H1 (cell line): ENCODE data around the gene CEP350. TPM values are rescaled to one million over a fixed set of nuclear protein-coding genes. Genes with fewer than 3 reads are reported as not detected.

ENCODE experiments used
- CTCF ChIA-PET: fragments of 300-600 bp; sonication (Branson Sonifier 250); formaldehyde crosslinking; loops from one replicate; lab custom pipeline; 2021; ENCODE audit not compliant: partially characterized antibody; lab: Charles Lee
- POLR2A ChIA-PET: fragments of 300-600 bp; sonication (Branson Sonifier 250); formaldehyde crosslinking; loops from one replicate; lab custom pipeline; 2021; ENCODE audit warnings: inconsistent platforms; ENCODE audit not compliant: partially characterized antibody; lab: Charles Lee
- DNase-seq, 2 experiments: peaks; one replicate each; pipeline versions ENCODE4 v3.0.0 to v3.0.0-alpha.2; 2010 to 2022; ENCODE audit warnings: low spot score in 2 of 2, low read depth in 1 of 2, mixed read lengths in 1 of 2
- FAIRE-seq: peaks from 2 replicates; lab custom pipeline; 2011; peaks lifted over from hg19 to GRCh38; lab: Jason Lieb, UNC
- H2AFZ ChIP-seq: 2 replicates; pipeline ENCODE4 v1.8.1; 2012; ENCODE audit warnings: low read length, inconsistent platforms
- H2AK5ac ChIP-seq: 2 replicates; pipeline ENCODE4 v1.6.1; 2013; ENCODE audit warnings: low read depth, low read length
- H2BK120ac ChIP-seq: replicated peaks from 2 replicates; pipeline ENCODE3; 2013; ENCODE audit warnings: low read depth, low read length, inconsistent platforms
- H2BK12ac ChIP-seq: 2 replicates; pipeline ENCODE4 v1.6.1; 2013; ENCODE audit warnings: low read depth, low read length
- H2BK15ac ChIP-seq: 2 replicates; pipeline ENCODE4 v1.6.1; 2013; ENCODE audit warnings: low read length
- H2BK20ac ChIP-seq: 2 replicates; pipeline ENCODE4 v1.6.1; 2013; ENCODE audit warnings: low read length
- H2BK5ac ChIP-seq: 2 replicates; pipeline ENCODE4 v1.6.1; 2013; ENCODE audit warnings: low read depth, low read length
- H3K14ac ChIP-seq: 2 replicates; pipeline ENCODE4 v1.6.1; 2013; ENCODE audit warnings: inconsistent platforms; ENCODE audit not compliant: insufficient read length
- H3K18ac ChIP-seq: 2 replicates; pipeline ENCODE4 v1.6.1; 2013; ENCODE audit warnings: low read length; ENCODE audit errors: extremely low read depth
- H3K23ac ChIP-seq: 2 replicates; pipeline ENCODE4 v1.6.1; 2013; ENCODE audit warnings: inconsistent platforms; ENCODE audit not compliant: insufficient read length
- H3K23me2 ChIP-seq: 2 replicates; pipeline ENCODE4 v1.6.1; 2013; ENCODE audit warnings: low read depth, low read length
- H3K27ac ChIP-seq: 2 replicates; pipeline ENCODE4 v1.6.1; 2011; ENCODE audit warnings: low read depth, low read length, inconsistent platforms
- H3K27me3 ChIP-seq, 4 experiments: replicated peaks in 1 of 4; 1 replicate in 1 of 4; 2 replicates in 3 of 4; pipeline versions ENCODE4 v1.6.1 to v1.8.1; 2011 to 2013; ENCODE audit warnings: low read length in 3 of 4, mild to moderate bottlenecking in 3 of 4, inconsistent platforms in 2 of 4, mixed read lengths in 2 of 4, moderate library complexity in 1 of 4; ENCODE audit not compliant: control insufficient read depth in 3 of 4, insufficient read depth in 3 of 4; ENCODE audit errors: extremely low read depth in 1 of 4
- H3K36me3 ChIP-seq, 4 experiments: 2 replicates each; pipeline versions ENCODE4 v1.6.1 to v1.8.1; 2011 to 2013; ENCODE audit warnings: mild to moderate bottlenecking in 4 of 4, low read length in 3 of 4, moderate library complexity in 2 of 4, control low read depth in 1 of 4, inconsistent platforms in 1 of 4; ENCODE audit not compliant: insufficient read depth in 4 of 4, control insufficient read depth in 2 of 4
- H3K4ac ChIP-seq: replicated peaks from 2 replicates; pipeline ENCODE3; 2013; ENCODE audit warnings: low read length, low read depth, mixed read lengths, inconsistent platforms; ENCODE audit not compliant: insufficient read length
- H3K4me1 ChIP-seq, 4 experiments: replicated peaks in 1 of 4; 1 replicate in 1 of 4; 2 replicates in 3 of 4; pipeline versions ENCODE4 v1.6.1 to v1.8.1; 2011 to 2013; ENCODE audit warnings: low read length in 3 of 4, inconsistent platforms in 2 of 4, mixed read lengths in 1 of 4; ENCODE audit not compliant: insufficient read depth in 4 of 4, control insufficient read depth in 3 of 4
- H3K4me2 ChIP-seq, 2 experiments: 2 replicates each; pipeline versions ENCODE4 v1.6.1 to v1.8.1; 2011 to 2013; ENCODE audit warnings: low read depth in 2 of 2, low read length in 2 of 2, control low read depth in 1 of 2, inconsistent platforms in 1 of 2, mild to moderate bottlenecking in 1 of 2; ENCODE audit not compliant: insufficient read depth in 1 of 2
- H3K4me3 ChIP-seq, 4 experiments: fragments of 200-600, 300-600 bp in 1 of 4; sonication (generic), shearing (Covaris generic), sonication (Bioruptor Twin) in 1 of 4; 2 replicates each; pipeline versions ENCODE4 v1.5.1 to v1.8.1; 2011 to 2016; ENCODE audit warnings: low read length in 4 of 4, low read depth in 3 of 4, control low read depth in 2 of 4, inconsistent platforms in 2 of 4, mild to moderate bottlenecking in 2 of 4, mixed read lengths in 1 of 4, moderate library complexity in 1 of 4; ENCODE audit not compliant: insufficient read depth in 2 of 4; ENCODE audit errors: extremely low read depth in 1 of 4
- H3K56ac ChIP-seq: replicated peaks from 2 replicates; pipeline ENCODE3; 2013; ENCODE audit warnings: low read depth, mild to moderate bottlenecking, mixed read lengths, low read length, inconsistent platforms; ENCODE audit not compliant: insufficient read length
- H3K79me1 ChIP-seq: 2 replicates; pipeline ENCODE4 v1.6.1; 2013; ENCODE audit warnings: low read depth, low read length, control low read depth
- H3K79me2 ChIP-seq, 2 experiments: 2 replicates each; pipeline versions ENCODE4 v1.6.1 to v1.8.1; 2012 to 2013; ENCODE audit warnings: low read length in 2 of 2, mild to moderate bottlenecking in 2 of 2, inconsistent platforms in 1 of 2; ENCODE audit not compliant: insufficient read depth in 2 of 2, control insufficient read depth in 1 of 2
- H3K9ac ChIP-seq, 4 experiments: replicated peaks in 1 of 4; 1 replicate in 1 of 4; 2 replicates in 3 of 4; pipeline versions ENCODE4 v1.6.1 to v1.8.1; 2011 to 2013; ENCODE audit warnings: low read depth in 3 of 4, low read length in 3 of 4, control low read depth in 2 of 4, mild to moderate bottlenecking in 2 of 4, moderate library complexity in 2 of 4, inconsistent platforms in 1 of 4; ENCODE audit errors: extremely low read depth in 1 of 4
- H3K9me3 ChIP-seq, 2 experiments: 2 replicates each; pipeline versions ENCODE4 v1.6.1 to v1.8.1; 2012 to 2013; ENCODE audit warnings: mild to moderate bottlenecking in 2 of 2, moderate library complexity in 2 of 2, control low read depth in 1 of 2, inconsistent platforms in 1 of 2, low read depth in 1 of 2, low read length in 1 of 2, mixed read lengths in 1 of 2; ENCODE audit not compliant: insufficient read depth in 2 of 2
- H4K20me1 ChIP-seq, 2 experiments: replicated peaks in 1 of 2; 2 replicates each; pipeline versions ENCODE3 to v1.8.1; 2011 to 2013; ENCODE audit warnings: inconsistent platforms in 2 of 2, low read length in 2 of 2, mild to moderate bottlenecking in 1 of 2; ENCODE audit not compliant: insufficient read depth in 2 of 2, control insufficient read depth in 1 of 2
- H4K5ac ChIP-seq: 2 replicates; pipeline ENCODE4 v1.6.1; 2013; ENCODE audit warnings: low read length, low read depth, mixed read lengths, inconsistent platforms; ENCODE audit not compliant: insufficient read length
- H4K8ac ChIP-seq: 2 replicates; pipeline ENCODE4 v1.8.0; 2013; ENCODE audit warnings: mild to moderate bottlenecking, moderate library complexity, low read length, inconsistent platforms; ENCODE audit not compliant: insufficient read depth; ENCODE audit errors: extremely low read depth
- H4K91ac ChIP-seq: replicated peaks from 2 replicates; pipeline ENCODE3; 2013; ENCODE audit warnings: low read length, mixed read lengths, inconsistent platforms; ENCODE audit not compliant: insufficient read length
- BACH1 ChIP-seq: IDR thresholded peaks from 2 replicates; pipeline ENCODE4 v1.6.1; 2012; ENCODE audit warnings: low read length, improper control_type of control experiment
- BRCA1 ChIP-seq: IDR thresholded peaks from 2 replicates; pipeline ENCODE4 v1.6.1; 2012; ENCODE audit warnings: low read depth, low read length, improper control_type of control experiment
- GABPA ChIP-seq: IDR thresholded peaks from 2 replicates; pipeline ENCODE4 v1.6.1; 2011; ENCODE audit warnings: mild to moderate bottlenecking, low read length, moderate library complexity, borderline replicate concordance; ENCODE audit not compliant: insufficient read depth
- HDAC2 ChIP-seq, 2 experiments: fragments of 300-600 bp in 1 of 2; sonication (generic) in 1 of 2; IDR thresholded peaks; 2 replicates each; pipeline ENCODE4 v1.6.1; 2011 to 2012; ENCODE audit warnings: low read depth in 2 of 2, low read length in 2 of 2, mild to moderate bottlenecking in 2 of 2, moderate library complexity in 2 of 2, borderline replicate concordance in 1 of 2, inconsistent platforms in 1 of 2
- KDM4A ChIP-seq: IDR thresholded peaks from one replicate; pipeline ENCODE4 v1.7.1; 2012; ENCODE audit warnings: low read depth, mild to moderate bottlenecking, moderate library complexity, low read length, inconsistent platforms; ENCODE audit not compliant: severe bottlenecking
- KDM5A ChIP-seq: fragments of 200-600 bp; IDR thresholded peaks from 2 replicates; pipeline ENCODE4 v1.7.1; 2012; ENCODE audit warnings: mild to moderate bottlenecking, low read length, inconsistent platforms, mixed read lengths
- POLR2A ChIP-seq, 2 experiments: IDR thresholded peaks; 1 replicate in 1 of 2; 2 replicates in 1 of 2; pipeline ENCODE4 v1.6.1; 2011; ENCODE audit warnings: low read depth in 2 of 2, low read length in 2 of 2, mild to moderate bottlenecking in 2 of 2; ENCODE audit errors: control extremely low read depth in 1 of 2
- RAD21 ChIP-seq, 2 experiments: IDR thresholded peaks in 1 of 2; conservative IDR thresholded peaks in 1 of 2; 2 replicates each; pipeline ENCODE4 v1.6.1; 2011; ENCODE audit warnings: low read depth in 2 of 2, low read length in 2 of 2, improper control_type of control experiment in 1 of 2, inconsistent platforms in 1 of 2, mild to moderate bottlenecking in 1 of 2, moderate library complexity in 1 of 2
- RBBP5 ChIP-seq: IDR thresholded peaks from 2 replicates; pipeline ENCODE4 v1.7.1; 2012; ENCODE audit warnings: low read depth, mild to moderate bottlenecking, inconsistent platforms, low read length, moderate library complexity, borderline replicate concordance
- TEAD4 ChIP-seq: IDR thresholded peaks from 2 replicates; pipeline ENCODE4 v1.6.1; 2012; ENCODE audit warnings: low read depth, low read length, inconsistent platforms, mixed read lengths
- WGBS, 2 experiments: shearing (Covaris generic) in 1 of 2; methylation state at CpG; one replicate each; pipeline versions ENCODE4 v1.1.6 to v1.1.7; 2013 to 2015; ENCODE audit warnings: low lambda C conversion rate in 2 of 2, mixed read lengths in 2 of 2, inconsistent platforms in 1 of 2, low coverage in 1 of 2, missing lambda C conversion rate in 1 of 2; ENCODE audit not compliant: insufficient replicate concordance in 2 of 2, insufficient coverage in 1 of 2, insufficient read length in 1 of 2; ENCODE audit errors: extremely low coverage in 1 of 2, missing lambda C conversion rate in 1 of 2; 5-methylcytosine and 5-hydroxymethylcytosine counted together
- polyA plus RNA-seq, 7 experiments: library from polyadenylated mRNA; depleted of rRNA in 3 of 7; stranded (reverse) in 5 of 7; unstranded in 2 of 7; fragments of >200 nt in 5 of 7; fragments of 200-250 nt in 2 of 7; gene quantifications; 1 replicate in 5 of 7; 2 replicates in 1 of 7; 4 replicates in 1 of 7; pipeline versions ENCODE4 v1.2.1 to v1.2.3, GENCODE V29; 2011 to 2013; ENCODE audit warnings: missing spikeins in 2 of 7, mixed read lengths in 2 of 7
- total RNA-seq: library from RNA; stranded (reverse); fragmentation: NEBNext Ultra II Directional; extraction: Animal tissue kit (Norgen Biotek cat#: 25700); gene quantifications from 2 replicates; pipeline ENCODE4 v1.2.1, GENCODE V29; 2021
- TF ChIP-seq, protein P1 (sequence below): IDR thresholded peaks from 2 replicates; pipeline ENCODE4 v1.6.1; 2012; ENCODE audit warnings: low read length, inconsistent platforms
- TF ChIP-seq, protein P2 (sequence below): IDR thresholded peaks from 2 replicates; pipeline ENCODE4 v1.6.1; 2012; ENCODE audit warnings: inconsistent platforms

Gene CEP350
- total and polyA plus RNA-seq, 2 of the 8 experiments (the other 6 are each of a cell fraction or from before 2014, with no cell fraction given), result 5.6 to 39.4 TPM

DNA sequence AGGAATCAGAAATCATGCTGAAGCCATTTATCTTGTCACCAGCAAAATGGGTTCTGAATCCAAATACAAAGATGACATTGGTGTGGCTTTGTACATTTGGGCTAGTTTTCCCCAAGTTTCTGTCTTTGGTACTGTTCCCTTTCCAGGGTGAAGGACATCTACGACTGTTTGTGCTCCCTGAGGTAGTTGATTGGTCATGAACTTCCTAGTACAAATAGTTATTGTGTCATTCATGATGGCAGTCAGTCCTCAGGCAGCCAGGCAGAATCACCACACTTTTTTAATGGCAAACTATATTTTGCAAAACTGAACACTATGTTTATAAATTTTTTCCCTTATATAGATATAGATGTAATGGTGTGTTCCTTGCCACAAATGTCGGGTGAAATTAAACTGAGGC, 46.0 kb downstream of the CEP350 start:
- Histone ChIP-seq H3K79me2 (no peaks in the 10 kb centered on the region), H3K56ac (no peak overlapping the region), H2BK120ac (no peak overlapping the region), H4K8ac (no peak overlapping the region), H3K4me3 (no peak overlapping the region), H3K23me2 (no peaks in the 10 kb centered on the region; the same call in 1 of the 2 replicates), H3K27me3 (no peaks in the 10 kb centered on the region), H2BK15ac (no peak overlapping the region), H2AK5ac (no peak overlapping the region), H2BK5ac (no peak overlapping the region), H3K9me3 (no peaks in the 10 kb centered on the region), H3K18ac (no peak overlapping the region), H3K79me1 (no peaks in the 10 kb centered on the region), H3K9ac (no peak overlapping the region), H3K23ac (no peak overlapping the region), H2AFZ (no peak overlapping the region), H4K20me1 (peaks cover 0 to 2% of the 10 kb centered on the region in 2 experiments), H3K36me3 (peaks cover 0 to 10% (median 8%) of the 10 kb centered on the region in 4 experiments; a peak in 6 of 8 replicates), H3K27ac (no peak overlapping the region), H3K4me1 (no peaks in the 10 kb centered on the region), H2BK20ac (no peak overlapping the region), H3K4me2 (no peak overlapping the region), H2BK12ac (no peak overlapping the region), H4K91ac (no peak overlapping the region), H4K5ac (no peak overlapping the region), H3K14ac (no peak overlapping the region), H3K4ac (no peak overlapping the region)
- POLR2A ChIA-PET, result no interaction called here
- TF ChIP-seq, protein P1, sequence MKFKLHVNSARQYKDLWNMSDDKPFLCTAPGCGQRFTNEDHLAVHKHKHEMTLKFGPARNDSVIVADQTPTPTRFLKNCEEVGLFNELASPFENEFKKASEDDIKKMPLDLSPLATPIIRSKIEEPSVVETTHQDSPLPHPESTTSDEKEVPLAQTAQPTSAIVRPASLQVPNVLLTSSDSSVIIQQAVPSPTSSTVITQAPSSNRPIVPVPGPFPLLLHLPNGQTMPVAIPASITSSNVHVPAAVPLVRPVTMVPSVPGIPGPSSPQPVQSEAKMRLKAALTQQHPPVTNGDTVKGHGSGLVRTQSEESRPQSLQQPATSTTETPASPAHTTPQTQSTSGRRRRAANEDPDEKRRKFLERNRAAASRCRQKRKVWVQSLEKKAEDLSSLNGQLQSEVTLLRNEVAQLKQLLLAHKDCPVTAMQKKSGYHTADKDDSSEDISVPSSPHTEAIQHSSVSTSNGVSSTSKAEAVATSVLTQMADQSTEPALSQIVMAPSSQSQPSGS, result no peak
- TF ChIP-seq TEAD4 (no peak), RBBP5 (no peak), BACH1 (no peak), RAD21 (IDR thresholded peaks at IDR 0.05 in 1 of 2, conservative IDR thresholded peaks at IDR 0.05 in 1 of 2; ENCODE audit: low read depth in 2 of 2, low read length in 2 of 2) (no peak), GABPA (no peak), KDM5A (no peak), KDM4A (no peak), BRCA1 (no peak), HDAC2 (IDR thresholded peaks at IDR 0.05; ENCODE audit: borderline replicate concordance in 1 of 2, low read depth in 2 of 2, low read length in 2 of 2) (no peak), POLR2A (IDR thresholded peaks at IDR 0.05; ENCODE audit: control extremely low read depth in 1 of 2, low read depth in 2 of 2, low read length in 2 of 2) (no peak)
- TF ChIP-seq, protein P2, sequence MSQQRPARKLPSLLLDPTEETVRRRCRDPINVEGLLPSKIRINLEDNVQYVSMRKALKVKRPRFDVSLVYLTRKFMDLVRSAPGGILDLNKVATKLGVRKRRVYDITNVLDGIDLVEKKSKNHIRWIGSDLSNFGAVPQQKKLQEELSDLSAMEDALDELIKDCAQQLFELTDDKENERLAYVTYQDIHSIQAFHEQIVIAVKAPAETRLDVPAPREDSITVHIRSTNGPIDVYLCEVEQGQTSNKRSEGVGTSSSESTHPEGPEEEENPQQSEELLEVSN, result no peak
- WGBS, 2 experiments, result 96% methylated on average over 2 of the region's 2 CpGs; no CpG with 5 or more reads in 1 of the 2 experiments
- FAIRE-seq, result no peak
- DNase-seq, result no peak
- CTCF ChIA-PET, result no interaction called here
